GM12878 (cell line): ENCODE measurements around the gene GPRIN1. TPM values are rescaled to one million over a fixed set of nuclear protein-coding genes. Genes with fewer than 3 reads are reported as not detected.

Source experiments
- ATAC-seq: fragments of 200-7000 bp; cut with Tn5 transposase; 3 replicates; pipeline ENCODE4 v1.9.1; 2020; ENCODE audit warnings: mild to moderate bottlenecking, moderate library complexity
- BruUV-seq: library from RNA; stranded (reverse); fragments of 400-500 nt; replicated peaks from 2 replicates; lab custom pipeline; 2021; lab: Mats Ljungman, UMichigan
- CTCF ChIA-PET: fragments of 300-600 bp; sonication (Branson Sonifier 250); formaldehyde crosslinking; extraction: SDS; loops from one replicate; lab custom pipeline; 2021; ENCODE audit warnings: inconsistent platforms; lab: Yijun Ruan, JAX
- POLR2A ChIA-PET: fragments of 350-600 bp; formaldehyde crosslinking; extraction: SDS; loops from one replicate; lab custom pipeline; 2021; ENCODE audit warnings: inconsistent platforms; lab: Charles Lee
- RAD21 ChIA-PET: fragments of 300-600 bp; sonication (Branson Sonifier 250); formaldehyde crosslinking; loops from one replicate; lab custom pipeline; 2023; ENCODE audit warnings: antibody characterized with exemption; ENCODE audit not compliant: unreplicated experiment; lab: Charles Lee
- SMC1A ChIA-PET: fragments of 300-600 bp; sonication (Branson Sonifier 250); formaldehyde crosslinking; loops from one replicate; lab custom pipeline; 2023; ENCODE audit not compliant: unreplicated experiment, uncharacterized antibody; lab: Charles Lee
- DNase-seq: peaks from one replicate; pipeline ENCODE4 v3.0.0-alpha.2; 2011; ENCODE audit warnings: low read depth, low spot score
- FAIRE-seq: peaks from 3 replicates; lab custom pipeline; 2011; peaks lifted over from hg19 to GRCh38; lab: Jason Lieb, UNC
- H2AFZ ChIP-seq: 2 replicates; pipeline ENCODE4 v1.6.0; 2011; ENCODE audit warnings: low read depth, low read length, control low read depth; ENCODE audit not compliant: control insufficient read depth
- H3K27ac ChIP-seq: 2 replicates; pipeline ENCODE4 v1.5.1; 2011; ENCODE audit warnings: control low read depth; ENCODE audit not compliant: control insufficient read depth, insufficient read depth
- H3K27me3 ChIP-seq, 2 experiments: replicated peaks in 1 of 2; 2 replicates each; pipeline versions ENCODE4 v1.6.0 to v1.6.1; 2011; ENCODE audit warnings: low read length in 1 of 2; ENCODE audit not compliant: control insufficient read depth in 2 of 2, insufficient read depth in 2 of 2
- H3K36me3 ChIP-seq, 2 experiments: 2 replicates each; pipeline ENCODE4 v1.5.1; 2011; ENCODE audit warnings: low read length in 1 of 2; ENCODE audit not compliant: control insufficient read depth in 2 of 2, insufficient read depth in 2 of 2
- H3K4me1 ChIP-seq: 2 replicates; pipeline ENCODE4 v1.6.1; 2011; ENCODE audit warnings: mild to moderate bottlenecking, low read length, moderate library complexity, mixed read lengths; ENCODE audit not compliant: control insufficient read depth, insufficient read depth
- H3K4me2 ChIP-seq: 2 replicates; pipeline ENCODE4 v1.6.0; 2011; ENCODE audit warnings: control low read depth; ENCODE audit not compliant: control insufficient read depth, insufficient read depth
- H3K4me3 ChIP-seq: fragments of 200-600 bp; sonication (generic); 2 replicates; pipeline ENCODE4 v1.5.1; 2016
- H3K79me2 ChIP-seq: 2 replicates; pipeline ENCODE4 v1.6.0; 2011; ENCODE audit warnings: low read length; ENCODE audit not compliant: control insufficient read depth, insufficient read depth
- H3K9ac ChIP-seq: 2 replicates; pipeline ENCODE4 v1.8.0; 2011; ENCODE audit warnings: low read length, control low read depth, mixed read lengths; ENCODE audit not compliant: control insufficient read depth, insufficient read depth
- H3K9me3 ChIP-seq: replicated peaks from 3 replicates; pipeline ENCODE4 v1.5.1; 2011; ENCODE audit warnings: mild to moderate bottlenecking, low read length; ENCODE audit not compliant: control insufficient read depth, insufficient read depth
- H4K20me1 ChIP-seq: 2 replicates; pipeline ENCODE4 v1.6.0; 2011; ENCODE audit not compliant: control insufficient read depth, insufficient read depth
- ATF2 ChIP-seq: IDR thresholded peaks from 2 replicates; pipeline ENCODE4 v1.6.1; 2012; ENCODE audit warnings: low read length, inconsistent platforms
- CBX5 ChIP-seq: sonication (generic); IDR thresholded peaks from 2 replicates; pipeline ENCODE4 v1.6.1; 2016; ENCODE audit warnings: low read depth, moderate library complexity, mild to moderate bottlenecking, inconsistent platforms
- CHD4 ChIP-seq: fragments of 200-600 bp; sonication (generic); IDR thresholded peaks from 2 replicates; pipeline ENCODE4 v1.6.1; 2016; ENCODE audit warnings: mild to moderate bottlenecking
- EED ChIP-seq: sonication (generic); IDR thresholded peaks from 2 replicates; pipeline ENCODE4 v1.6.1; 2016; ENCODE audit warnings: antibody characterized with exemption, low read depth
- FOS ChIP-seq: IDR thresholded peaks from 3 replicates; pipeline ENCODE4 v1.6.1; 2011; ENCODE audit warnings: borderline replicate concordance; ENCODE audit not compliant: insufficient read length; ENCODE audit errors: extremely low read depth
- GABPA ChIP-seq: IDR thresholded peaks from 2 replicates; pipeline ENCODE4 v1.6.1; 2014; ENCODE audit warnings: antibody characterized with exemption, low read depth, mild to moderate bottlenecking, inconsistent platforms
- HDAC2 ChIP-seq: fragments of 200-600 bp; sonication (generic); IDR thresholded peaks from 2 replicates; pipeline ENCODE4 v1.6.1; 2017
- NR2C1 ChIP-seq: fragments of 450-650 bp; IDR thresholded peaks from 2 replicates; pipeline ENCODE4 v1.6.1; 2017; ENCODE audit warnings: antibody characterized with exemption, mild to moderate bottlenecking, moderate library complexity
- PAX8 ChIP-seq: fragments of 450-650 bp; IDR thresholded peaks from 2 replicates; pipeline ENCODE4 v1.6.1; 2017; ENCODE audit warnings: mild to moderate bottlenecking, moderate library complexity
- RAD21 ChIP-seq: IDR thresholded peaks from 2 replicates; pipeline ENCODE4 v1.6.1; 2011; ENCODE audit warnings: mild to moderate bottlenecking, low read depth, low read length, moderate library complexity; ENCODE audit not compliant: insufficient read depth
- REST ChIP-seq: IDR thresholded peaks from 2 replicates; pipeline ENCODE4 v1.6.1; 2012; ENCODE audit warnings: mild to moderate bottlenecking, low read depth, low read length
- SIX5 ChIP-seq: IDR thresholded peaks from 2 replicates; pipeline ENCODE4 v1.6.1; 2011; ENCODE audit warnings: mild to moderate bottlenecking, low read depth, low read length, moderate library complexity; ENCODE audit not compliant: severe bottlenecking
- SKIL ChIP-seq: fragments of 450-650 bp; IDR thresholded peaks from 2 replicates; pipeline ENCODE4 v1.6.1; 2017; ENCODE audit warnings: mild to moderate bottlenecking, low read depth, inconsistent platforms; ENCODE audit not compliant: poor library complexity, severe bottlenecking
- SMC3 ChIP-seq: IDR thresholded peaks from 2 replicates; pipeline ENCODE4 v1.6.1; 2011; ENCODE audit warnings: low read length, improper control_type of control experiment, borderline replicate concordance
- SP1 ChIP-seq: IDR thresholded peaks from one replicate; pipeline ENCODE4 v1.6.1; 2011; ENCODE audit warnings: low read depth, low read length
- STAT3 ChIP-seq: IDR thresholded peaks from 2 replicates; pipeline ENCODE4 v1.6.1; 2011; ENCODE audit warnings: low read depth, low read length, improper control_type of control experiment
- SUZ12 ChIP-seq: fragments of 200-600 bp; sonication (generic); IDR thresholded peaks from one replicate; pipeline ENCODE4 v1.6.1; 2018; ENCODE audit warnings: antibody characterized with exemption, mild to moderate bottlenecking; ENCODE audit not compliant: unreplicated experiment
- TAF1 ChIP-seq: IDR thresholded peaks from 2 replicates; pipeline ENCODE4 v1.6.1; 2011; ENCODE audit warnings: mild to moderate bottlenecking, low read depth, low read length, borderline replicate concordance
- WGBS: methylation state at CpG from one replicate; pipeline ENCODE4 v1.1.6; 2016; ENCODE audit warnings: low lambda C conversion rate; ENCODE audit not compliant: insufficient replicate concordance, insufficient coverage; ENCODE audit errors: missing lambda C conversion rate; 5-methylcytosine and 5-hydroxymethylcytosine counted together
- in situ Hi-C: fragments of 300-500 bp; cut with MboI; formaldehyde crosslinking; loops from 9 replicates; pipeline ENCODE4 v1.14.3; 2018; ENCODE audit warnings: mixed read lengths
- intact Hi-C: fragments of 100-400 bp; cut with micrococcal nuclease; formaldehyde crosslinking; loops from one replicate; pipeline ENCODE4 v1.14.2; 2022; ENCODE audit not compliant: unreplicated experiment
- polyA plus RNA-seq, 11 experiments: library from polyadenylated mRNA; depleted of rRNA in 4 of 11; unstranded in 6 of 11; stranded (reverse) in 5 of 11; fragments of >200 nt; fragmentation: Nextera tagmentation in 4 of 11; fragmentation: Illumina TruSeq in 1 of 11; extraction: Ambion mirVana in 4 of 11; extraction: Trizol in 1 of 11; gene quantifications; 1 replicate in 1 of 11; 2 replicates in 10 of 11; pipeline versions ENCODE4 v1.2.1 to v1.2.3, GENCODE V29; 2011 to 2016; ENCODE audit warnings: inconsistent platforms in 2 of 11, missing spikeins in 2 of 11, low read depth in 1 of 11
- total RNA-seq, 4 experiments: library from RNA; depleted of rRNA in 3 of 4; stranded (reverse); fragments of >200 nt in 3 of 4; fragmentation: Illumina TruSeq in 1 of 4; extraction: Trizol in 1 of 4; gene quantifications; 2 replicates each; pipeline versions ENCODE4 v1.2.1 to v1.2.3, GENCODE V29; 2013 to 2021

GPRIN1 gene
- total and polyA plus RNA-seq, 10 of the 15 experiments (the other 5 are each of a cell fraction or from before 2014, with no cell fraction given): 0.52 to 16.3 (median 4.5) TPM

- in situ Hi-C loops: no loop called here
- H3K4me2 ChIP-seq: no peak overlapping the region
- TF ChIP-seq NR2C1 (no peak), SKIL (no peak), EED (no peak), TAF1 (no peak), GABPA (no peak), FOS (no peak), CHD4 (no peak), SP1 (no peak), PAX8 (no peak), SUZ12 (no peak), SMC3 (peak; percentile 71), STAT3 (no peak), CBX5 (no peak), HDAC2 (no peak), ATF2 (no peak), REST (no peak), SIX5 (no peak), RAD21 (peak; percentile 81)
Observed at GRCh38 chr5:176573564-176574296, 36.2 kb downstream of the GPRIN1 start.

More at GRCh38 chr5:176573564-176574296, 36.2 kb downstream of the GPRIN1 start:
- H3K4me3 ChIP-seq: no peak overlapping the region
- ChIA-PET RAD21 (interaction anchor here (0.9 to 1.8 kb wide), 5 partner anchors 31 to 538 kb away, joined by 3 to 5 read pairs (median 4); partner anchors contain the start of gene TSPAN17), POLR2A (interaction anchor here (0.6 kb wide), 1 partner anchor 252 kb away, joined by 6 read pairs; no protein-coding TSS in a partner anchor), SMC1A (interaction anchor here (0.6 to 1.6 kb wide), 4 partner anchors 11 to 538 kb away, joined by 3 to 4 read pairs (median 3); no protein-coding TSS in a partner anchor), CTCF (interaction anchor here (0.5 to 4.1 kb wide), 12 partner anchors 11 to 844 kb away, joined by 3 to 27 read pairs (median 3); partner anchors contain the start of genes CLTB and TSPAN17)
- ATAC-seq (peak; percentile 96), DNase-seq (no peak), FAIRE-seq (peak; percentile 89)
- H3K79me2 ChIP-seq: no peaks in the 10 kb centered on the region
- H3K27me3 ChIP-seq: no peaks in the 10 kb centered on the region
- BruUV-seq: no TSS peak
- no peak overlapping the region for H3K9ac ChIP-seq
- no peak overlapping the region for H3K27ac ChIP-seq
- intact Hi-C loops: loop anchor here (5.0 kb wide), 2 partner anchors 44 to 74 kb away; partner anchors contain the start of gene TSPAN17
- 30% methylated on average over 17 of the region's 18 CpGs for WGBS
- no peaks in the 10 kb centered on the region for H3K4me1 ChIP-seq
- no peaks in the 10 kb centered on the region for H3K36me3 ChIP-seq
- no peaks in the 10 kb centered on the region for H4K20me1 ChIP-seq
- no peaks in the 10 kb centered on the region for H3K9me3 ChIP-seq
- H2AFZ ChIP-seq: no peak overlapping the region; the same call in 1 of the 2 replicates
